ENCODE data around the gene IFI44L. TPM values are rescaled to one million over a fixed set of nuclear protein-coding genes. Genes with fewer than 3 reads are reported as not detected.

Gene IFI44L
- total and polyA plus RNA-seq, 2 of the 13 experiments (the other 11 are each of a cell fraction or from before 2014, with no cell fraction given) = 0.04 TPM

GRCh38 chr1:78673120-78673519 is 52.9 kb downstream of the IFI44L start:
- POLR2A ChIA-PET = no interaction called here
- 34% methylated on average over 3 of the region's 5 CpGs for WGBS (ENCODE audit: low lambda C conversion rate)
- intact Hi-C loops (cut with micrococcal nuclease; ENCODE audit: unreplicated experiment) = no loop called here
- no peaks in the 10 kb centered on the region for H4K20me1 ChIP-seq (ENCODE audit: insufficient read depth, low read length)
- TF ChIP-seq CTCF (CRISPR knock-in tag; IDR thresholded peaks at IDR 0.05) (0 out of 2 replicates have a peak, but pooled peaks have one; percentile 9), YY1 (IDR thresholded peaks at IDR 0.05; ENCODE audit: insufficient read depth, insufficient replicate concordance, low read depth, low read length) (no peak), ZNF557 (CRISPR knock-in tag; IDR thresholded peaks at IDR 0.05) (no peak)
- H3K36me3 ChIP-seq (replicated peaks in 1 of 2; ENCODE audit: control insufficient read depth in 1 of 2, insufficient read depth in 2 of 2, low read length in 2 of 2) = no peaks in the 10 kb centered on the region
- ATAC-seq (peak; percentile 88), DNase-seq (ENCODE audit: low spot score) (peak; percentile 11), FAIRE-seq (no peak)
- H3K4me2 ChIP-seq (ENCODE audit: low read depth, low read length) = no peak overlapping the region
- H3K27me3 ChIP-seq (ENCODE audit: control insufficient read depth in 1 of 2, insufficient read depth in 2 of 2, low read length in 2 of 2) = no peaks in the 10 kb centered on the region
- no peak overlapping the region for H3K9ac ChIP-seq (ENCODE audit: insufficient read depth, low read depth, low read length)
- BruUV-seq (replicated peaks) = no TSS peak
- H3K9me3 ChIP-seq (ENCODE audit: low read length) = no peaks in the 10 kb centered on the region
- CTCF ChIA-PET (ENCODE audit: low intra/inter-chr PET ratio, low total read pairs) = no interaction called here
- no peaks in the 10 kb centered on the region for H3K79me2 ChIP-seq (ENCODE audit: insufficient read depth, low read length)
- no peak overlapping the region for H3K4me3 ChIP-seq (replicated peaks in 1 of 3; ENCODE audit: insufficient read depth in 1 of 3, low read depth in 2 of 3, low read length in 3 of 3)
- in situ Hi-C loops (cut with HindIII; ENCODE audit: extremely low pct_ligation_motif_present, low pct_unique_long_range_greater_than_20kb) = loop anchor here (10.0 kb wide), 1 partner anchor 538 kb away; no protein-coding TSS in a partner anchor
- no peaks in the 10 kb centered on the region for H3K4me1 ChIP-seq (ENCODE audit: insufficient read depth, low read length)
- H3K27ac ChIP-seq (ENCODE audit: extremely low read length, insufficient read depth, low read length) = no peak overlapping the region
- H2AFZ ChIP-seq (ENCODE audit: low read length) = no peak overlapping the region

- TF ChIP-seq SIN3B (IDR thresholded peaks at IDR 0.05; ENCODE audit: low read length) (no peak), SMC3 (IDR thresholded peaks at IDR 0.05; ENCODE audit: low read length) (peak; percentile 34; the same call in 1 of the 2 replicates), STAG1 (CRISPR knock-in tag; IDR thresholded peaks at IDR 0.05) (peak; percentile 55), CTCF (CRISPR knock-in tag; IDR thresholded peaks at IDR 0.05) (peak; percentile 60), UBTF (CRISPR knock-in tag; IDR thresholded peaks at IDR 0.05) (no peak)
- POLR2A ChIA-PET = no interaction called here
- FAIRE-seq (no peak), DNase-seq (ENCODE audit: low spot score) (peak; percentile 39), ATAC-seq (peak; percentile 46; the same call in 2 of the 3 replicates)
- H3K4me1 ChIP-seq (ENCODE audit: insufficient read depth, low read length) = no peaks in the 10 kb centered on the region
- no peaks in the 10 kb centered on the region for H3K36me3 ChIP-seq (replicated peaks in 1 of 2; ENCODE audit: control insufficient read depth in 1 of 2, insufficient read depth in 2 of 2, low read length in 2 of 2)
- H3K4me3 ChIP-seq (replicated peaks in 1 of 3; ENCODE audit: insufficient read depth in 1 of 3, low read depth in 2 of 3, low read length in 3 of 3) = no peak overlapping the region
- CTCF ChIA-PET (ENCODE audit: low intra/inter-chr PET ratio, low total read pairs) = interaction anchor here (1.3 to 1.7 kb wide), 3 partner anchors 59 to 546 kb away, joined by 6 to 17 read pairs (median 7); no protein-coding TSS in a partner anchor
- H3K9ac ChIP-seq (ENCODE audit: insufficient read depth, low read depth, low read length) = no peak overlapping the region
- intact Hi-C loops (cut with micrococcal nuclease; ENCODE audit: unreplicated experiment) (loop anchor here (1.0 kb wide), 3 partner anchors 59 to 546 kb away; no protein-coding TSS in a partner anchor), in situ Hi-C loops (cut with HindIII; ENCODE audit: extremely low pct_ligation_motif_present, low pct_unique_long_range_greater_than_20kb) (loop anchor here (10.0 kb wide), 1 partner anchor 542 kb away; no protein-coding TSS in a partner anchor)
- H3K27me3 ChIP-seq (ENCODE audit: control insufficient read depth in 1 of 2, insufficient read depth in 2 of 2, low read length in 2 of 2) = no peaks in the 10 kb centered on the region
- no peak overlapping the region for H3K27ac ChIP-seq (ENCODE audit: extremely low read length, insufficient read depth, low read length)
- no peak overlapping the region for H3K4me2 ChIP-seq (ENCODE audit: low read depth, low read length)
- no peaks in the 10 kb centered on the region for H3K9me3 ChIP-seq (ENCODE audit: low read length)
- 26% methylated on average over 9 of the region's 9 CpGs for WGBS (ENCODE audit: low lambda C conversion rate)
- H4K20me1 ChIP-seq (ENCODE audit: insufficient read depth, low read length) = no peaks in the 10 kb centered on the region
- no TSS peak for BruUV-seq (replicated peaks)
- H2AFZ ChIP-seq (ENCODE audit: low read length) = no peak overlapping the region
- no peaks in the 10 kb centered on the region for H3K79me2 ChIP-seq (ENCODE audit: insufficient read depth, low read length)
Observed at GRCh38 chr1:78676347-78676982, 56.2 kb downstream of the IFI44L start.
